Measurements from ENCODE around the gene RTP3.

The RTP3 gene

DNA sequence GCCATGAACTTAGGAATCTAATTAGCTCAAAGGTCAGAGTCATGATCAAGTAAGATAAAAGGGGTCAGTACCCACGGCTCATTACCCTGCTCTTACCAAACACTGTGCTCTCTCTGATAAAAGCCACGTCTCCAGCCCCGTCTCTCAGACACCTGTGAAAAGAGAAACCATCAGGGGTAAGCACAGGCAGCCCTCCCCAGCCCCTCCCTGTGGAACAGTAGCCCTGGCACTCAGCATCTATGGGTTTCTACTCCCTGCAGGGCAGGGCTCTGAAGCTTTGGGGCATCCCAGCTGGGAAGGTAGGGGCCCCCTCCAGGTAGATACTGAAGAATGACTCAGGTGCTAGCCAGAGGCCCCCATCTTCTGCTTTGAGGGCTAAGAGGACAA, 43.6 kb upstream of the RTP3 start:
- Histone ChIP-seq H2BK120ac (ENCODE audit: low read depth, low read length) (no peak overlapping the region), H3K9ac (ENCODE audit: low read depth, low read length, poor library complexity) (no peak overlapping the region), H3K14ac (ENCODE audit: low read length) (no peak overlapping the region), H3K27me3 (ENCODE audit: control insufficient read depth in 3 of 3, insufficient read depth in 3 of 3, low read depth in 1 of 3, low read length in 3 of 3) (no peaks in the 10 kb centered on the region), H3K23ac (ENCODE audit: low read depth, low read length, poor library complexity) (no peak overlapping the region), H3K18ac (ENCODE audit: low read length) (no peak overlapping the region), H2BK5ac (ENCODE audit: low read length) (no peak overlapping the region), H4K8ac (ENCODE audit: low read depth, low read length) (no peak overlapping the region), H2AFZ (ENCODE audit: low read length) (no peak overlapping the region), H2BK12ac (ENCODE audit: low read length) (no peak overlapping the region), H3K4me3 (ENCODE audit: low read length in 2 of 2) (no peak overlapping the region), H3K36me3 (replicated peaks in 1 of 2; ENCODE audit: control insufficient read depth in 2 of 2, insufficient read depth in 2 of 2, low read length in 2 of 2) (no peaks in the 10 kb centered on the region), H2BK15ac (ENCODE audit: low read length) (no peak overlapping the region), H3K9me3 (replicated peaks in 1 of 2; ENCODE audit: control insufficient read depth in 2 of 2, insufficient read depth in 1 of 2, low read depth in 1 of 2, low read length in 2 of 2) (no peaks in the 10 kb centered on the region), H3K4me1 (ENCODE audit: control insufficient read depth in 2 of 2, insufficient read depth in 1 of 2, low read depth in 1 of 2, low read length in 2 of 2) (no peaks in the 10 kb centered on the region), H3K4me2 (ENCODE audit: insufficient read depth, low read length, poor library complexity, severe bottlenecking) (no peak overlapping the region), H2AK5ac (ENCODE audit: low read depth, low read length) (no peak overlapping the region), H3K4ac (ENCODE audit: low read length) (no peak overlapping the region), H4K91ac (ENCODE audit: low read depth, low read length, poor library complexity) (no peak overlapping the region), H3K27ac (replicated peaks; ENCODE audit: low read length) (no peak overlapping the region), H3K79me1 (ENCODE audit: low read depth, low read length) (no peaks in the 10 kb centered on the region)
- WGBS, 2 donors (ENCODE audit: extremely low coverage in 2 of 2, insufficient read length in 2 of 2, insufficient replicate concordance in 1 of 2) = no CpG with 5 or more reads among the region's 3 CpGs
- DNase-seq (ENCODE audit: low spot score) = no peak

DNA sequence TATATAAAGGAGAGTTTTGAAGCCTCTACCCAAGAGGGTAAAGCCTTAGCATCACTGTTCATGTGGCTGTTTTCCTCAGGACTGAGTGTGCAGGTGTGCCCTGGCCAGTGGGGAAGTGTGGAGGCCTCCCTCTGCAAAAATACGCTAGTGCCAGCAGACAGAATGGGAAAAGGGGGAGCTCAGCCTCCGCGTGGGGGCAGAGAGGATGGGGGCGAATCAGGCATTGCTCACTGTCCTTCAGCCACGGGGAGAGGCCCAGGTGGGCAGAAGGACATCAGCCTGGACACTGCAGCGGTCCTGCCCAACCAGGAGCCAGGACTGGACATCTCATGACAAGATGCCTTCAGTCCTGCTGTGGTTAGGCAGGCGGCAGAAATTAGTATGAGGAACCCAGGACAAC, 43.2 kb upstream of the RTP3 start:
- no peak overlapping the region for H2AK5ac ChIP-seq (ENCODE audit: low read depth, low read length)
- no peaks in the 10 kb centered on the region for H3K36me3 ChIP-seq (replicated peaks in 1 of 2; ENCODE audit: control insufficient read depth in 2 of 2, insufficient read depth in 2 of 2, low read length in 2 of 2)
- peak overlapping the region; percentile 57 for H3K23ac ChIP-seq (ENCODE audit: low read depth, low read length, poor library complexity)
- no peaks in the 10 kb centered on the region for H3K4me1 ChIP-seq (ENCODE audit: control insufficient read depth in 2 of 2, insufficient read depth in 1 of 2, low read depth in 1 of 2, low read length in 2 of 2)
- H3K4me3 ChIP-seq (ENCODE audit: low read length in 2 of 2) = peak overlapping the region in 1 of 2 donors; percentile 2
- no CpG with 5 or more reads among the region's 7 CpGs for WGBS, 2 donors (ENCODE audit: extremely low coverage in 2 of 2, insufficient read length in 2 of 2, insufficient replicate concordance in 1 of 2)
- no peak overlapping the region for H3K4ac ChIP-seq (ENCODE audit: low read length)
- H3K9ac ChIP-seq (ENCODE audit: low read depth, low read length, poor library complexity) = no peak overlapping the region
- H2BK15ac ChIP-seq (ENCODE audit: low read length) = peak overlapping the region; percentile 47
- no peak overlapping the region for H3K4me2 ChIP-seq (ENCODE audit: insufficient read depth, low read length, poor library complexity, severe bottlenecking)
- H2BK120ac ChIP-seq (ENCODE audit: low read depth, low read length) = no peak overlapping the region
- no peaks in the 10 kb centered on the region for H3K27me3 ChIP-seq (ENCODE audit: control insufficient read depth in 3 of 3, insufficient read depth in 3 of 3, low read depth in 1 of 3, low read length in 3 of 3)
- H2BK5ac ChIP-seq (ENCODE audit: low read length) = peak overlapping the region; percentile 59
- no peaks in the 10 kb centered on the region for H3K79me1 ChIP-seq (ENCODE audit: low read depth, low read length)
- no peak overlapping the region for H3K18ac ChIP-seq (ENCODE audit: low read length)
- no peak overlapping the region for H2AFZ ChIP-seq (ENCODE audit: low read length)
- peak overlapping the region; percentile 31 for H4K8ac ChIP-seq (ENCODE audit: low read depth, low read length)
- DNase-seq (ENCODE audit: low spot score) = no peak
- H3K9me3 ChIP-seq (replicated peaks in 1 of 2; ENCODE audit: control insufficient read depth in 2 of 2, insufficient read depth in 1 of 2, low read depth in 1 of 2, low read length in 2 of 2) = no peaks in the 10 kb centered on the region
- H3K14ac ChIP-seq (ENCODE audit: low read length) = no peak overlapping the region
- H4K91ac ChIP-seq (ENCODE audit: low read depth, low read length, poor library complexity) = no peak overlapping the region
- no peak overlapping the region for H2BK12ac ChIP-seq (ENCODE audit: low read length)
- H3K27ac ChIP-seq (replicated peaks; ENCODE audit: low read length) = no peak overlapping the region

DNA sequence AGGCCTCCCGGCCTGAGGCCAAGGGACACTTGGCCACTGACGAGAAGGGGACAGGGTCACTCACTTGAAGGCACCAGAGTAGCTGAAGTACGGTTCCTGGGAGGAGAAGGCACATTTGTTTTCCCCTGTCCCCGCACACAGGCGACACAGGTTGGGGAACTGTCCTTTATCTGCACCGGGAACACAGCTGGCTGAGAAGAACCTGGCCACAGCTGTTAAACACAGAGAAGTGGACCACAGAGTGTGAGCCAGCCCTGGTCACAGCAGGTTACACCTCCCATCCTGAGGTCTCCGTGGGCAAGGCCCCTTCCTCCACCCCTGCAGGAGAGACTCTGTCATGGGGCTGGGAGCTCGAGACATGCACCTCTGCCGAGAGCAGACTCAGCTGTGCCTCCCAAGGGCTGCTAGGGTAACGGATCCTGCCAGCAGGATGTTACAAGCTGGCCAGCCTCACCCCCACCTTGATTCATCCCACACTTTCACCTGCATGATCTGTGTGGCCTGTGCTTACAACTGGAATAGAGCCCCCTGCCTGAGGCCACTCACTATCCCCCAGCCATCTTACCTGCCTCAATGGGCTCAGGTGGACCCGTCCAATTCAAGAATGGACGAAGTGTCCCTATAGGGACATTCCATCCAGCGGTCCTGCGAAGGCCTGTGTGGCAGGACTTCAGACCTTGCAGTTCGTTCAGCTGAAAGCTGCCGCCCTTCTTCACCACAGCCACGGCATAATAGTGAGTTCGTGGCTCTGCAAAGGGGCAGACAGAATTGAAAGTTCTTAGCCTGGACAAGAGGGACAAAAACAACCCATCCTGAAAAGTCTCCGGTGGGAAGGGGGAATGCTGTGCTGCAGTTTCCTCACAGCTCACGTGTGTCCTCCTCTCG, 42.3 kb upstream of the RTP3 start:
- no peaks in the 10 kb centered on the region for H3K9me3 ChIP-seq (replicated peaks in 1 of 2; ENCODE audit: control insufficient read depth in 2 of 2, insufficient read depth in 1 of 2, low read depth in 1 of 2, low read length in 2 of 2)
- WGBS, 2 donors (ENCODE audit: extremely low coverage in 2 of 2, insufficient read length in 2 of 2, insufficient replicate concordance in 1 of 2) = no CpG with 5 or more reads among the region's 21 CpGs
- no peak overlapping the region for H2BK120ac ChIP-seq (ENCODE audit: low read depth, low read length)
- no peaks in the 10 kb centered on the region for H3K79me1 ChIP-seq (ENCODE audit: low read depth, low read length)
- H2BK5ac ChIP-seq (ENCODE audit: low read length) = peak overlapping the region; percentile 59
- H3K27ac ChIP-seq (replicated peaks; ENCODE audit: low read length) = no peak overlapping the region
- no peak overlapping the region for H3K14ac ChIP-seq (ENCODE audit: low read length)
- H2AK5ac ChIP-seq (ENCODE audit: low read depth, low read length) = no peak overlapping the region
- H2BK15ac ChIP-seq (ENCODE audit: low read length) = peak overlapping the region; percentile 24
- no peak overlapping the region for H4K8ac ChIP-seq (ENCODE audit: low read depth, low read length)
- no peak for DNase-seq (ENCODE audit: low spot score)
- no peak overlapping the region for H4K91ac ChIP-seq (ENCODE audit: low read depth, low read length, poor library complexity)
- no peak overlapping the region for H3K9ac ChIP-seq (ENCODE audit: low read depth, low read length, poor library complexity)
- H3K4me3 ChIP-seq (ENCODE audit: low read length in 2 of 2) = peak overlapping the region in 1 of 2 donors; percentile 2
- no peak overlapping the region for H3K4me2 ChIP-seq (ENCODE audit: insufficient read depth, low read length, poor library complexity, severe bottlenecking)
- no peak overlapping the region for H2AFZ ChIP-seq (ENCODE audit: low read length)
- peak overlapping the region; percentile 57 for H3K23ac ChIP-seq (ENCODE audit: low read depth, low read length, poor library complexity)
- H3K18ac ChIP-seq (ENCODE audit: low read length) = peak overlapping the region; percentile 80
- no peak overlapping the region for H3K4ac ChIP-seq (ENCODE audit: low read length)
- no peaks in the 10 kb centered on the region for H3K36me3 ChIP-seq (replicated peaks in 1 of 2; ENCODE audit: control insufficient read depth in 2 of 2, insufficient read depth in 2 of 2, low read length in 2 of 2)
- peak overlapping the region; percentile 23 for H2BK12ac ChIP-seq (ENCODE audit: low read length)
- no peaks in the 10 kb centered on the region for H3K27me3 ChIP-seq (ENCODE audit: control insufficient read depth in 3 of 3, insufficient read depth in 3 of 3, low read depth in 1 of 3, low read length in 3 of 3)
- H3K4me1 ChIP-seq (ENCODE audit: control insufficient read depth in 2 of 2, insufficient read depth in 1 of 2, low read depth in 1 of 2, low read length in 2 of 2) = no peaks in the 10 kb centered on the region

DNA sequence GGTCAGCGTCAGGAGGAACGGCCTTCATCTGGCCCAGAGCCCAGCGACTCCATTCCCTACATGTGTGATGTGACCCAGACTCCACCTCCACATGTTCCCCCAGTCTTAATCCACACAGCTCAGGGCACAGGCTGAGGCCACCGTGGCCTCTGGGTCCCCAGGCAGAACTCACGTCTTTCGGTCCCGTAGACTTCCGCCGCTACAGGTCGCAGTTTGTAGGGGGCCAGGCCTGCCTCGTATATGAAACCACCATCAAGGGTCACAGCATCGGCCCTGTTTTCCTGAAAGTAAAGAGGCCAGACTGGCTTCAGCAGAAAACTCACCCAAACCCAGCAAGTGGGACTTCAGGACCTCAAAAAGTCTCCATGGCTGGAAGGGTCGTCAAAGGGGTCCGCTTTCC, 41.7 kb upstream of the RTP3 start:
- Histone ChIP-seq H3K4me1 (ENCODE audit: control insufficient read depth in 2 of 2, insufficient read depth in 1 of 2, low read depth in 1 of 2, low read length in 2 of 2) (no peaks in the 10 kb centered on the region), H3K27ac (replicated peaks; ENCODE audit: low read length) (no peak overlapping the region), H3K27me3 (ENCODE audit: control insufficient read depth in 3 of 3, insufficient read depth in 3 of 3, low read depth in 1 of 3, low read length in 3 of 3) (no peaks in the 10 kb centered on the region), H3K4ac (ENCODE audit: low read length) (no peak overlapping the region), H3K79me1 (ENCODE audit: low read depth, low read length) (no peaks in the 10 kb centered on the region), H4K91ac (ENCODE audit: low read depth, low read length, poor library complexity) (no peak overlapping the region), H2BK120ac (ENCODE audit: low read depth, low read length) (no peak overlapping the region), H2BK5ac (ENCODE audit: low read length) (peak overlapping the region; percentile 59), H3K9ac (ENCODE audit: low read depth, low read length, poor library complexity) (no peak overlapping the region), H2AFZ (ENCODE audit: low read length) (no peak overlapping the region), H2BK12ac (ENCODE audit: low read length) (no peak overlapping the region), H3K14ac (ENCODE audit: low read length) (no peak overlapping the region), H3K18ac (ENCODE audit: low read length) (no peak overlapping the region), H2BK15ac (ENCODE audit: low read length) (no peak overlapping the region), H3K4me3 (ENCODE audit: low read length in 2 of 2) (no peak overlapping the region), H3K36me3 (replicated peaks in 1 of 2; ENCODE audit: control insufficient read depth in 2 of 2, insufficient read depth in 2 of 2, low read length in 2 of 2) (no peaks in the 10 kb centered on the region), H4K8ac (ENCODE audit: low read depth, low read length) (no peak overlapping the region), H3K23ac (ENCODE audit: low read depth, low read length, poor library complexity) (peak overlapping the region; percentile 22), H3K4me2 (ENCODE audit: insufficient read depth, low read length, poor library complexity, severe bottlenecking) (no peak overlapping the region), H3K9me3 (replicated peaks in 1 of 2; ENCODE audit: control insufficient read depth in 2 of 2, insufficient read depth in 1 of 2, low read depth in 1 of 2, low read length in 2 of 2) (no peaks in the 10 kb centered on the region), H2AK5ac (ENCODE audit: low read depth, low read length) (no peak overlapping the region)
- DNase-seq (ENCODE audit: low spot score) = no peak
- no CpG with 5 or more reads among the region's 14 CpGs for WGBS, 2 donors (ENCODE audit: extremely low coverage in 2 of 2, insufficient read length in 2 of 2, insufficient replicate concordance in 1 of 2)
